Heart right ventricle (tissue), 16 donors: ENCODE measurements around the gene ATG4C. TPM values are rescaled to one million over a fixed set of nuclear protein-coding genes. Genes with fewer than 3 reads are reported as not detected.
A peak's percentile ranks its signal among the peaks of the same experiment; 100 is the strongest.
"Not testable (repeated sequence)": the region's sequence is repeated elsewhere in the genome, so short reads cannot be mapped to it uniquely, and the experiment has no call there.

ENCODE experiments used
- ATAC-seq, 8 donors: fragments of 200-7000 bp; cut with Tn5 transposase; one replicate each; pipeline ENCODE4 v1.9.1; 2020; ENCODE audit warnings: mild to moderate bottlenecking in 8 of 8, moderate library complexity in 8 of 8, moderate number of reproducible peaks in 1 of 8
- DNase-seq, 2 donors: peaks; one replicate each; pipeline ENCODE4 v3.0.0-alpha.2; 2020
- H3K27ac ChIP-seq, 10 donors: fragments of 200-600 bp; sonication (generic) in 2 of 10; one replicate each; pipeline versions ENCODE4 v1.5.0 to v1.8.0; 2020 to 2022; ENCODE audit warnings: mild to moderate bottlenecking in 3 of 10
- H3K27me3 ChIP-seq, 7 donors: fragments of 200-600 bp; one replicate each; pipeline ENCODE4 v1.8.0; 2021 to 2022; ENCODE audit warnings: mild to moderate bottlenecking in 2 of 7
- H3K36me3 ChIP-seq, 9 donors: fragments of 200-600 bp; sonication (generic) in 1 of 9; one replicate each; pipeline versions ENCODE4 v1.5.0 to v1.8.0; 2020 to 2022; ENCODE audit warnings: mild to moderate bottlenecking in 2 of 9
- H3K4me1 ChIP-seq, 9 donors: fragments of 200-600 bp; sonication (generic) in 1 of 9; one replicate each; pipeline versions ENCODE4 v1.5.0 to v1.8.0; 2020 to 2022; ENCODE audit warnings: mild to moderate bottlenecking in 4 of 9
- H3K4me3 ChIP-seq, 10 donors: fragments of 200-600 bp; sonication (generic) in 2 of 10; one replicate each; pipeline versions ENCODE4 v1.5.0 to v1.8.0; 2020 to 2022; ENCODE audit warnings: mild to moderate bottlenecking in 7 of 10, moderate library complexity in 2 of 10
- H3K9me3 ChIP-seq, 11 donors: fragments of 200-600 bp in 10 of 11; sonication (generic) in 2 of 11; one replicate each; pipeline versions ENCODE4 v1.5.0 to v1.8.0; 2013 to 2022; ENCODE audit warnings: mild to moderate bottlenecking in 2 of 11, control low read depth in 1 of 11, moderate library complexity in 1 of 11
- WGBS, 2 donors: extraction: QIAGEN DNeasy Blood & Tissue Kit; methylation state at CpG; one replicate each; pipeline ENCODE4 v1.1.7; 2013; ENCODE audit warnings: inconsistent platforms in 1 of 2; 5-methylcytosine and 5-hydroxymethylcytosine counted together
- intact Hi-C, 10 donors: fragments of 100-400 bp; cut with DNase I; formaldehyde crosslinking; loops; one replicate each; pipeline versions ENCODE4 v1.11.1 to v1.14.2; 2022
- polyA plus RNA-seq, 2 donors: library from polyadenylated mRNA; stranded (reverse); fragments of 200-250 nt; gene quantifications; one replicate each; pipeline ENCODE4 v1.2.3, GENCODE V29; 2013
- total RNA-seq, 10 donors: library from RNA; stranded (reverse); fragmentation: NEBNext Ultra II Directional in 3 of 10; extraction: Animal tissue kit (Norgen Biotek cat#: 25700) in 3 of 10; gene quantifications; one replicate each; pipeline versions ENCODE4 v1.2.1 to v1.2.4, GENCODE V29; 2021 to 2023
- TF ChIP-seq, protein P1 (sequence below), 9 donors: fragments of 200-600 bp; sonication (generic) in 2 of 9; IDR thresholded peaks; one replicate each; pipeline versions ENCODE4 v1.5.0 to v1.8.0; 2021 to 2022; ENCODE audit warnings: antibody characterized with exemption in 9 of 9, mild to moderate bottlenecking in 5 of 9, moderate library complexity in 1 of 9
- donor health status: Arrhythmogenic right ventricular cardiomyopathy.
- donor health status: ischemic (EF 13 %, LVEDD 7.1; RV severe dilation, severe dysfunction).
- donor health status: healthy with polysubstance abuse.
- donor health status: DM: no; HTN: yes; CAD: no.
- donor health status: DM: no; HTN: no; CAD: no.
- donor health status: ischemic (EF 25% LVEDD 6.9; RV normal size, moderate dysfunction).
- donor health status: ischemic (EF 25% LVEDD 5.7; RV mildly dilated, moderate dysfunction).
- donor health status: healthy.
- donor health status: DM: yes; HTN: yes; CAD: no.
- donor health status: Ischemic cardiomyopathy.
- donor health status: ischemic (EF 35%, LVEDD 5.7; RV mildly dilated, moderate dysfunction).
- donor health status: nonischemic (EF 11% LVEDD 7.7; RV severe dilation, severe dysfunction).
- donor health status: DM: yes; HTN: yes; CAD: no.
- donor health status: PGD.
- donor health status: ischemic (EF 29% LVEDD 5.4; RV normal size, mild dysfunction).
- donor health status: nonischemic (EF 23%, LVEDD 6.1; RV moderate dilation, normal function).

ATG4C gene
- total and polyA plus RNA-seq, 12 donors, result 4.2 to 17.9 (median 8.7) TPM

DNA sequence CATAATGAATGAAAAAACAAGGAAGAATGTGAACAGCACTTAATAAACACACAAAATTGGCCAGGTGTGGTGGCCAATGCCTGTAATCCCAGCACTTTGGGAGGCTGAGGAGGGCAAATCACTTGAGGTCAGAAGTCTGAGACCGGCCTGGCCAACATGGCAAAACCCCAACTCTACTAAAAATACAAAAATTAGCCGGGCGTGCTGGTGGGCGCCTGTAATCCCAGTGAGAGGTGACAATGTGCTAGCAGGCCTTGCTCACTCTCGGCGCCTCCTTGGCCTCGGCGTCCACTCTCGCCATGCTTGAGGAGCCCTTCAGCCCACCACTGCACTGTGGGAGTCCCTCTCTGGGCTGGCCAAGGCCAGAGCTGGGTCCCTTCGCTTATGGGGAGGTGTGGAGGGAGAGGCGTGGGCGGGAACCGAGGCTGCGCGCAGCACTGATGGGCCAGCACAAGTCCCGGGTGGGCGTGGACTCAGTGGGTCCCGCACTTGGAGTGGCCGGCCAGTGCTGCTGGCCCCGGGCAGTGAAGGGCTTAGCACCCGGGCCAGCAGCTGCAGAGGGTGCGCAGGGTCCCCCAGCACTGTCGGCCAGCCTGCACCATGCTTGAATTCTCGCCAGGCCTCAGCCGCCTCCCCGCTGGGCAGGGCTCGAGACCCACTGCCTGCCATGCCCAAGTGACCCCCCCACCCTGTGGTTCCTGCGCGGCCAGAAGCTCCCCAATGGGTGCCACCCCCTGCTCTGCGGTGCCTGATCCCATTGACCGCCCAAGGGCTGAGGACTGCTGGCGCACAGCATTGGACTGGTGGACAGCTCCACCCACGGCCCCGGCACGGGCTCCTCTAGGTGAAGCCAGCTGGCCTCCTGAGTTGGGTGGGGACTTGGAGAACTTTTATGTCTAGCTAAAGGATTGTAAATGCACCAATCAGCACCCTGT is 30.6 kb upstream of the ATG4C start:
- no peak for DNase-seq
- Histone ChIP-seq H3K4me3 (no peak overlapping the region), H3K27me3 (no peaks in the 10 kb centered on the region), H3K9me3 (peaks cover 0 to 10% (median 0%) of the 10 kb centered on the region in 11 donors), H3K4me1 (peaks cover 0 to 7% (median 0%) of the 10 kb centered on the region in 9 donors), H3K36me3 (no peaks in the 10 kb centered on the region), H3K27ac (no peak overlapping the region)
- intact Hi-C loops, result no loop called here
- peak in 1 of 8 donors; percentile 62 for ATAC-seq
- TF ChIP-seq, protein P1, sequence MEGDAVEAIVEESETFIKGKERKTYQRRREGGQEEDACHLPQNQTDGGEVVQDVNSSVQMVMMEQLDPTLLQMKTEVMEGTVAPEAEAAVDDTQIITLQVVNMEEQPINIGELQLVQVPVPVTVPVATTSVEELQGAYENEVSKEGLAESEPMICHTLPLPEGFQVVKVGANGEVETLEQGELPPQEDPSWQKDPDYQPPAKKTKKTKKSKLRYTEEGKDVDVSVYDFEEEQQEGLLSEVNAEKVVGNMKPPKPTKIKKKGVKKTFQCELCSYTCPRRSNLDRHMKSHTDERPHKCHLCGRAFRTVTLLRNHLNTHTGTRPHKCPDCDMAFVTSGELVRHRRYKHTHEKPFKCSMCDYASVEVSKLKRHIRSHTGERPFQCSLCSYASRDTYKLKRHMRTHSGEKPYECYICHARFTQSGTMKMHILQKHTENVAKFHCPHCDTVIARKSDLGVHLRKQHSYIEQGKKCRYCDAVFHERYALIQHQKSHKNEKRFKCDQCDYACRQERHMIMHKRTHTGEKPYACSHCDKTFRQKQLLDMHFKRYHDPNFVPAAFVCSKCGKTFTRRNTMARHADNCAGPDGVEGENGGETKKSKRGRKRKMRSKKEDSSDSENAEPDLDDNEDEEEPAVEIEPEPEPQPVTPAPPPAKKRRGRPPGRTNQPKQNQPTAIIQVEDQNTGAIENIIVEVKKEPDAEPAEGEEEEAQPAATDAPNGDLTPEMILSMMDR (IDR thresholded peaks at IDR 0.05), result no peak
- 97 to 98% methylated on average over 35 of the region's 35 CpGs for WGBS, 2 donors

DNA sequence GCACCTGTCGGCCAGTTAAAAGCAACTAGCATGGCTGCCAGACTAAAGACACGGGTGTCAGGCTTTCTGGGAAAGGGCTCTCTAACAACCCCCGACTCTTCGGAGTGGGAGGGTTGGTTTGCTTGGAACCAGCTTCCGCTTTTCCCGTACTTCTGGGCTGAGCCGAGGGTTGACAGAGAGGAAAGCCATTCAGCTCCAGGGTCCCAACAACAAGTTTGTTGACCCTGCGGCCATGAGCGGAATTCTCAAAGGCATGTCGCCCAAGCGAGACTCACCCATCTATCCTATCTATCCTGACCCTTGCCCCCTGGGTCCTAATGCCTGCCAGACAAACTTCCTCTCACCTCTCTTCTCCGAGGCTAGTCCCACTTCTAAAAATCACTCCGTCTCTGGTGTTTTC is 29.0 kb upstream of the ATG4C start:
- H3K36me3 ChIP-seq, H3K27ac ChIP-seq, intact Hi-C loops, H3K27me3 ChIP-seq, ATAC-seq, H3K4me3 ChIP-seq, H3K9me3 ChIP-seq, DNase-seq, H3K4me1 ChIP-seq: not testable (repeated sequence)
- 89 to 93% methylated on average over 13 of the region's 13 CpGs for WGBS, 2 donors

DNA sequence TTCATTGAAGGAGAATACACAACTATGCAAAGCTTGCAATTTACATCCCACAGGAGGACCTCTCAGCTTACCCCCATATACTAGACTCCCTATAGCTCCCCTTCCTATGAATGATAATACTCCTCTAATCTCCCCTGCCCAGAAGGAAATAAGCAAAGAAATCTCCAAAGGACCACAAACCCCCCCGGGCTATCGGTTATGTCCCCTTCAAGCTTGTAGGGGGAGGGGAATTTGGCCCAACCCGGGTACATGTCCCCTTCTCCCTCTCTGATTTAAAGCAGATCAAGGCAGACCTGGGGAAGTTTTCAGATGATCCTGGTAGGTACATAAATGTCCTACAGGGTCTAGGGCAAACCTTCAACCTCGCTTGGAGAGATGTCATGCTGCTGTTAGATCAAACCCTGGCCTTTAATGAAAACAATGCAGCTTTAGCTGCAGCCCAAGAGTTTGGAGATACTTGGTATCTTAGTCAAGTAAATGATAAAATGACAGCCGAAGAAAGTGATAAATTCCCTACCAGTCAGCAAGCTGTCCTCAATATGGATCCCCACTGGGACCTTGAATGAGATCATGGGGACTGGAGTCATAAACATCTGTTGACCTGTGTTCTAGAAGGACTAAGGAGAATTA is 27.6 kb upstream of the ATG4C start:
- H3K27me3 ChIP-seq, H3K36me3 ChIP-seq: not testable (repeated sequence)

DNA sequence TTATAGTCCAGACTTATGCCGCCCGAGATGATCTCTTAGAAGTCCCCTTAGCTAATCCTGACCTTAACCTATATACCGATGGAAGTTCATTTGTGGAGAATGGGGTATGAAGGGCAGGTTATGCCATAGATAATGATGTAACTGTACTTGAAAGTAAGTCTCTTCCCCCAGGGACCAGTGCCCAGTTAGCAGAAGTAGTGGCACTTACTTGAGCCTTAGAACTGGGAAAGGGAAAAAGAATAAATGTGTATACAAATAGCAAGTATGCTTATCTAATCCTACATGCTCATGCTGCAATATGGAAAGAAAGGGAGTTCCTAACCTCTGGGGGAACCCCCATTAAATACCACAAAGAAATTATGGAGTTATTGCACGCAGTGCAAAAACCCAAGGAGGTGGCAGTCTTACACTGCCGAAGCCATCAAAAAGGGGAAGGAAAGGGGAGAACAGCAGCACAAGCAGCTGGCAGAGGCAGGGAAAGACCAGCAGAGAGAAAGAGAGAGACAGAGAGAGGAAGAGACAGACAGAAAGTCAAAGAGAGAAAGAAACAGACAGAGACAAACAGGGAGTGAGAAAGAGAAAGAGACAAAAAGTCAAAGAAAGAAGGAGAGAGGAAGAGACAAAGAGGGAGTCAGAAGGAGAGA is 24.6 kb upstream of the ATG4C start:
- intact Hi-C loops, H3K36me3 ChIP-seq, DNase-seq, H3K4me1 ChIP-seq, H3K9me3 ChIP-seq, H3K4me3 ChIP-seq, H3K27ac ChIP-seq, ATAC-seq, H3K27me3 ChIP-seq: not testable (repeated sequence)
- WGBS, 2 donors, result 75 to 88% methylated on average over 3 to 5 of the region's 5 CpGs

More for the DNA sequence above, 27.6 kb upstream of the ATG4C start:
- H3K4me3 ChIP-seq, H3K4me1 ChIP-seq, H3K9me3 ChIP-seq, DNase-seq, ATAC-seq, H3K27ac ChIP-seq, intact Hi-C loops: not testable (repeated sequence)
- WGBS, 2 donors, result 74 to 80% methylated on average over 5 of the region's 5 CpGs

DNA sequence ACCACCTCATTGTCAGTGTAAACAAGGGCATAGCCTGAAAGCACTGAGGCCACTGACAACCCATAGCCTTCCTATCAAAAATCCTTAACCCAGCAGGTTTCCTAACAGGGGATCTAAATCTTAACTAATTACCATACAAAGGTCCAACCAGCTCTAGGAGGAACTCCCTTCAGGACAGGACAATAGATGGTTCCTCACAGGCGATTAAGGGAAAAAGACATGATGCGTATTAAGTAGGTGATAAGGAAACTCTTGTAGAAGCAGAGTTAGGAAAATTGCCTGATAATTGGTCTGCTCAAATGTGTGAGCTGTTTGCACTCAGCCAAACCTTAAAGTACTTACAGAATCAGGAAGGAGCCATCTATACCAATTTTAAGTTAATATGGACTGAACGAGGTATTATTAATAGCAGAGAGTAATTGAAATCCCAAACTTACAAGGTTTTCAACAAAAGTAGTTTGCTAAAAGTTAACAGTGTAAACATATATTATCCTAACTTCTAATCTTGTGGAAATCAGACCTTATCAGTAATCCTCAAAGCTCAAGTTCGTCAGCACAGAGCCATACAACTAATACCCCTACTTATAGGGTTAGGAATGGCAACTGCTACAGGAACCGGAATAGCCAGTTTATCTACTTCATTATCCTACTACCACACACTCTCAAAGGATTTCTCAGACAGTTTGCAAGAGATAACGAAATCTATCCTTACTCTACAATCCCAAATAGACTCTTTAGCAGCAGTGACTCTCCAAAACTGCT is 23.7 kb upstream of the ATG4C start:
- H3K36me3 ChIP-seq, intact Hi-C loops, DNase-seq, ATAC-seq, H3K27me3 ChIP-seq, H3K4me3 ChIP-seq, H3K9me3 ChIP-seq, H3K27ac ChIP-seq, H3K4me1 ChIP-seq: not testable (repeated sequence)
- 88 to 91% methylated on average over 6 of the region's 6 CpGs for WGBS, 2 donors

DNA sequence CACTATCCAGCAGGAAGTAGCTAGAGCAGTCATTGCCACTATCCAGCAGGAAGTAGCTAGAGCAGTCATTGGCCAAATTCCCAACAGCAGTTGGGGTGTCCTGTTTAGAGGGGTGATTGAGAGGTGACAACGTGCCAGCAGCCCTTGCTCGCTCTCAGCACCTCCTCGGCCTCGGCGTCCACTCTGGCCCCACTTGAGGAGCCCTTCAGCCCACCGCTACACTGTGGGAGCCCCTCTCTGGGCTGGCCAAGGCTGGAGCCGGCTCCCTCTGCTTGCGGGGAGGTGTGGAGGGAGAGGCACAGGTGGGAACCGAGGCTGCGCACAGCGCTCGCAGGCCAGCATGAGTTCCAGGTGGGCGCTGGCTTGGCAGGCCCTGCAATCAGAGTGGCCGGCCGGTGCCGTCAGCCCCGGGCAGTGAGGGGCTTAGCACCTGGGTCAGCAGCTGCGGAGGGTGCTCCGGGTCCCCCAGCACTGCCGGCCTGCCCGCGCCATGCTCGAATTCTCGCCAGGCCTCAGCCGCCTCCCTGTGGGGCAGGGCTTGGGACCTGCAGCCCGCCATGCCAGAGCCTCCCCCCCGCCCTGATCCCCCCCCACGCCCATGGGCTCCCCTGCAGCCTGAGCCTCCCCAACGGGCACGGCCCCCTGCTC is 22.6 kb upstream of the ATG4C start:
- ATAC-seq, intact Hi-C loops, DNase-seq, H3K4me3 ChIP-seq, H3K4me1 ChIP-seq, H3K9me3 ChIP-seq, H3K27me3 ChIP-seq, H3K36me3 ChIP-seq, H3K27ac ChIP-seq: not testable (repeated sequence)
- WGBS, 2 donors, result 92 to 93% methylated on average over 26 to 30 of the region's 30 CpGs

DNA sequence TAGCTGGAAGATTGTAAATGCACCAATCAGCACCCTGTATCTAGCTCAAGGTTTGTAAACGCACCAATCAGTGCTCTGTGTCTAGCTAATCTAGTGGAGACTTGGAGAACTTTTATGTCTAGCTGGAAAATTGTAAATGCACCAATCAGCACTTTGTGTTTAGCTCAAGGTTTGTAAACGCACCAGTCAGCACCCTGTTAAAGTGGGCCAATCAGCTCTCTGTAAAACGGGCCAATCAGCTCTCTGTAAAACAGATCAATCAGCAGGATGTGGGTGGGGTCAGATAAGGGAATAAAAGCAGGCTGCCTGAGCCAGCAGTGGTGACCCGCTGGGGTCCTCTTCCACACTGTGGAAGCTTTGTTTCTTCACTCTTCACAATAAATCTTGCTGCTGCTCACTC is 21.9 kb upstream of the ATG4C start:
- H3K9me3 ChIP-seq, DNase-seq, H3K4me1 ChIP-seq, H3K27me3 ChIP-seq, H3K27ac ChIP-seq, H3K36me3 ChIP-seq, intact Hi-C loops, ATAC-seq, H3K4me3 ChIP-seq: not testable (repeated sequence)
- 85 to 86% methylated on average over 4 of the region's 4 CpGs for WGBS, 2 donors
